ENCODE results near the gene RBM33.

DNA sequence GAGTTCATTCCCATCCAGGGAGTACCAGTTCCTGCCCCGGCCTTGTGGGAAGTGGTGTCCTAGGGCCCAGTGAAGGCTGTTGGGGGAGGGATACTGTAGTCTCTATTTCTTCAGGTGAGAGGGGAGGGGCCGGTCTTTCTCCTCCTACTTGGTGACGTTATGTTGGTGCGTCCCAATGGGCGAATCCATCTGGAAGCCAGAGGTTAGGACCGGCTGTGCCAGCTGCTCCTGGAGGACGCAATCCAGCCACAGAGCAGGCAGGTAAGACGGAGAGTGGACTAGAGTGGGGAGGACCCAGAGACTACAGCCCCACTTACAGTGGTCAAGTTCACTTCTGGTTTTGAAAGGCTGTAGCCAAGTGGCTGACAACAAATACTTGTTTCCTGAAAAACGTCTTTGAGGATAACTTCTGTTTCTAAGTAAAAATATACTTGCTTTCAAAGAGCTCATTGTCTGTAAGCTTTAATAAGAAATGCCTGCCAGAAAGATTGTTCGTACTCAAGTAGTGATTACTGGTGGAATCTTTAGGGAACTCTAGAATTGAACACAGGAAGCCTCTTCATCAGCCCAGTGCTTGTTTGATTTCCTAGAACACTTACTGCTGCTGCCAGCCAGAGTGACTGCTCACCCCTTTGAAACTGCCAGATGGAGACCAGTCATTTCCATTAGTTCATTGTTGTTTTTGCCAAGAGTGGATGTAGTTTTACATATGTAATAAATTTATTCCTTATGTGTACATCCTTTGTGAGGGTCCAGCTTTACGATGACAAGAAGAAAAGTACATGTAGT is 25.4 kb downstream of the RBM33 start:
- TF ChIP-seq NR1H2 (CRISPR knock-in tag; IDR thresholded peaks at IDR 0.05; ENCODE audit: borderline replicate concordance, low read depth), result no peak
- TF ChIP-seq ZNF883 (CRISPR knock-in tag; IDR thresholded peaks at IDR 0.05; ENCODE audit: not compliant biosample characterization), result no peak
- no peak for TF ChIP-seq ESRRA (CRISPR knock-in tag; IDR thresholded peaks at IDR 0.05; ENCODE audit: low read depth)
- no peak for TF ChIP-seq POLR2A (IDR thresholded peaks at IDR 0.05; ENCODE audit: insufficient read depth in 1 of 2, low read depth in 2 of 2, low read length in 2 of 2)
- no peak for TF ChIP-seq MAFK (conservative IDR thresholded peaks at IDR 0.05 in 1 of 2, IDR thresholded peaks at IDR 0.05 in 1 of 2; ENCODE audit: low read length in 2 of 2)
- no peak for TF ChIP-seq MTA3 (CRISPR knock-in tag; IDR thresholded peaks at IDR 0.05)
- no peak for TF ChIP-seq ZSCAN29 (CRISPR knock-in tag; conservative IDR thresholded peaks at IDR 0.05)
- TF ChIP-seq SAP130 (CRISPR knock-in tag; IDR thresholded peaks at IDR 0.05; ENCODE audit: low read depth), result no peak
- no peak for TF ChIP-seq BRCA1 (CRISPR knock-in tag; IDR thresholded peaks at IDR 0.05)
- TF ChIP-seq, protein P1, sequence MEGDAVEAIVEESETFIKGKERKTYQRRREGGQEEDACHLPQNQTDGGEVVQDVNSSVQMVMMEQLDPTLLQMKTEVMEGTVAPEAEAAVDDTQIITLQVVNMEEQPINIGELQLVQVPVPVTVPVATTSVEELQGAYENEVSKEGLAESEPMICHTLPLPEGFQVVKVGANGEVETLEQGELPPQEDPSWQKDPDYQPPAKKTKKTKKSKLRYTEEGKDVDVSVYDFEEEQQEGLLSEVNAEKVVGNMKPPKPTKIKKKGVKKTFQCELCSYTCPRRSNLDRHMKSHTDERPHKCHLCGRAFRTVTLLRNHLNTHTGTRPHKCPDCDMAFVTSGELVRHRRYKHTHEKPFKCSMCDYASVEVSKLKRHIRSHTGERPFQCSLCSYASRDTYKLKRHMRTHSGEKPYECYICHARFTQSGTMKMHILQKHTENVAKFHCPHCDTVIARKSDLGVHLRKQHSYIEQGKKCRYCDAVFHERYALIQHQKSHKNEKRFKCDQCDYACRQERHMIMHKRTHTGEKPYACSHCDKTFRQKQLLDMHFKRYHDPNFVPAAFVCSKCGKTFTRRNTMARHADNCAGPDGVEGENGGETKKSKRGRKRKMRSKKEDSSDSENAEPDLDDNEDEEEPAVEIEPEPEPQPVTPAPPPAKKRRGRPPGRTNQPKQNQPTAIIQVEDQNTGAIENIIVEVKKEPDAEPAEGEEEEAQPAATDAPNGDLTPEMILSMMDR (CRISPR knock-in tag; IDR thresholded peaks at IDR 0.05), result no peak
- TF ChIP-seq, protein P2, sequence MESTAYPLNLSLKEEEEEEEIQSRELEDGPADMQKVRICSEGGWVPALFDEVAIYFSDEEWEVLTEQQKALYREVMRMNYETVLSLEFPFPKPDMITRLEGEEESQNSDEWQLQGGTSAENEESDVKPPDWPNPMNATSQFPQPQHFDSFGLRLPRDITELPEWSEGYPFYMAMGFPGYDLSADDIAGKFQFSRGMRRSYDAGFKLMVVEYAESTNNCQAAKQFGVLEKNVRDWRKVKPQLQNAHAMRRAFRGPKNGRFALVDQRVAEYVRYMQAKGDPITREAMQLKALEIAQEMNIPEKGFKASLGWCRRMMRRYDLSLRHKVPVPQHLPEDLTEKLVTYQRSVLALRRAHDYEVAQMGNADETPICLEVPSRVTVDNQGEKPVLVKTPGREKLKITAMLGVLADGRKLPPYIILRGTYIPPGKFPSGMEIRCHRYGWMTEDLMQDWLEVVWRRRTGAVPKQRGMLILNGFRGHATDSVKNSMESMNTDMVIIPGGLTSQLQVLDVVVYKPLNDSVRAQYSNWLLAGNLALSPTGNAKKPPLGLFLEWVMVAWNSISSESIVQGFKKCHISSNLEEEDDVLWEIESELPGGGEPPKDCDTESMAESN (CRISPR knock-in tag; conservative IDR thresholded peaks at IDR 0.05), result no peak
- TF ChIP-seq FOXA1 (IDR thresholded peaks at IDR 0.05), result no peak
- TF ChIP-seq FOXA1 (CRISPR knock-in tag; IDR thresholded peaks at IDR 0.05), result no peak
- TF ChIP-seq, protein P3, sequence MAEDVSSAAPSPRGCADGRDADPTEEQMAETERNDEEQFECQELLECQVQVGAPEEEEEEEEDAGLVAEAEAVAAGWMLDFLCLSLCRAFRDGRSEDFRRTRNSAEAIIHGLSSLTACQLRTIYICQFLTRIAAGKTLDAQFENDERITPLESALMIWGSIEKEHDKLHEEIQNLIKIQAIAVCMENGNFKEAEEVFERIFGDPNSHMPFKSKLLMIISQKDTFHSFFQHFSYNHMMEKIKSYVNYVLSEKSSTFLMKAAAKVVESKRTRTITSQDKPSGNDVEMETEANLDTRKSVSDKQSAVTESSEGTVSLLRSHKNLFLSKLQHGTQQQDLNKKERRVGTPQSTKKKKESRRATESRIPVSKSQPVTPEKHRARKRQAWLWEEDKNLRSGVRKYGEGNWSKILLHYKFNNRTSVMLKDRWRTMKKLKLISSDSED (CRISPR knock-in tag; IDR thresholded peaks at IDR 0.05), result no peak
